Activated CD8-positive, alpha-beta memory T cell treated with anti-CD3 and anti-CD28 coated beads, Interleukin-2, amount 50 U/mL, for 4 hours (primary cell): ENCODE data around the gene PIK3C2G.

Experiments
- DNase-seq: peaks from one replicate; pipeline ENCODE4 v3.0.0-alpha.2; 2020

PIK3C2G gene

DNA sequence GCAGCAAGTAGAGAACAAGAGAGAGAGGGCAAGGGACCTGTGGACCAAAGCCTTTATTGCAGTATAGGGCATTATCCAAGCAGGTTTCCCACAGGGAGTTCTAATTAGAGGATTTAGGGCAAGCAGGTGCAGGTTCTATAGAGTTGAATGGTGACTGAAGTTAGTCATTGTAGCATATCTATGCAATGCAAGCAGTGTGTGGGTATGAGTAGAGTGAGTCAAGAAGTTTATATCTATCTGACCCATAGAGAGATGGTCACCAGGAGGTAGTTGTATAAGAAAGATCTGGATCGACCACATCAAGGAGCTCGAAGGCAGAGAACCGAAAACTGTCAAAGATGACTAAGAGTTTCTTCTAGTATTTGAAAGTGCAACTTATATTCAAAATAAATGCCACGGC, 309.2 kb downstream of the PIK3C2G start:
- no peak for DNase-seq

DNA sequence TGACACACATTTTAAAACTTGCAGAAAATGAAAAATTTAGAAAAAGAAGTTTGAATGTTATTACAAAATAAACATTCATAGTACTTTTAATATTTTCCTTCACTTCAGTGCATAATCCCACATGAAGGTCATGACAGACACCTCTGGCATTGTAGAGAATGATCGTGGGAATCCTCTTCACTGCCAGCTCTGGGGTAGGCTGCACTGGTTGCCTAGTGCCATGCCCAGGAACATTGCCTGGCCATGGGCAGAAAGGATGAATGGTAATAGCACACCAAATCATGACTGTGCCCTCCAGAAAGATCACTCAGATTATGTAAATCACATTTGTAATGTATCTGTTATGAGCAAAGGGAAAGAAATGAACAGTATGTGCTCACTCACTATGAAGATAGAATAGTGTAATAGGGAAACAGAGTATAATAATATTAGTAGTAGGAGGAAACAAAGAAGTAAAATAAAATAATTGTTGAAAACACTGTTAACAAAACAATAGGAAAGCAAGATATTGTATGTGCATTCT, 314.8 kb downstream of the PIK3C2G start:
- DNase-seq, result no peak

DNA sequence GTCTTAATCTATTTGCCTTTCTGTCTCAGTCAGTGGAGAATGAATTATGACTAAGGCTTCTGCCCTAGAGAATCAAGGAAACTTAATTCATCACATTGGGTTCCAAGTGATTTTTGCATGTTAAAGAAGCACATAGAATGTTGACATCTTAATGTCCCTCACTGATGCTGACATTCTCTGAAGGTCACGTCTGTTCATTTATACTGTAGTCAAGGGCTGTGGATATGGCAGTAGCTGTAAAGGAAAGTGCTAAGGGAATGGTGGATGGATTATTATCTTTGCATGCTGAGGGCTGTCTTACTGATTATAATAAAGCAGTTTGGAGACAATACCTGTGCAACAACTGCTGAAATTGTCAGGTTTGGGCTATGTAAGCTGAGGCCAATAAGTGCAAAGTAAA, 315.3 kb downstream of the PIK3C2G start:
- DNase-seq, result no peak

- no peak for DNase-seq
Observed at GRCh38 chr12:18578191-18578590, 316.9 kb downstream of the PIK3C2G start.

- no peak for DNase-seq
Observed at GRCh38 chr12:18580291-18580690, 319.0 kb downstream of the PIK3C2G start.

DNA sequence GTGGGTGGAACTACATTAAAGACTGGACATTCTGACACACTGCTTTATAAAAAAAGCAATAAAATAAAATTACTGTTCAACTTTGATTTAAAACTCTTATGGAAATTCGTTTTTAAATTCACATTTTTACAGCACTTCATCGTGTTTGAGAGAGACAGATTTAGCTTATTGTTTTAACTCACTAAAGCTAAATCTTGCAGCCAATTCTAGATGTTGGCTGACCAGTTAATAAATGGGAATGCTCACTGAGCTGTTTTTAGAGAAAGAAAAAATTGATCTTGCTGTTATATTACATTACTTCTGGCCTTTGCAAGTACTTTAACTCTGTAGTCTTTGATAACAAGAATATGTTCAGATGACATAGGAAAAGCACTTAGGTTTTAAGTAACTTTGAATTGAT, 319.4 kb downstream of the PIK3C2G start:
- DNase-seq, result no peak

DNA sequence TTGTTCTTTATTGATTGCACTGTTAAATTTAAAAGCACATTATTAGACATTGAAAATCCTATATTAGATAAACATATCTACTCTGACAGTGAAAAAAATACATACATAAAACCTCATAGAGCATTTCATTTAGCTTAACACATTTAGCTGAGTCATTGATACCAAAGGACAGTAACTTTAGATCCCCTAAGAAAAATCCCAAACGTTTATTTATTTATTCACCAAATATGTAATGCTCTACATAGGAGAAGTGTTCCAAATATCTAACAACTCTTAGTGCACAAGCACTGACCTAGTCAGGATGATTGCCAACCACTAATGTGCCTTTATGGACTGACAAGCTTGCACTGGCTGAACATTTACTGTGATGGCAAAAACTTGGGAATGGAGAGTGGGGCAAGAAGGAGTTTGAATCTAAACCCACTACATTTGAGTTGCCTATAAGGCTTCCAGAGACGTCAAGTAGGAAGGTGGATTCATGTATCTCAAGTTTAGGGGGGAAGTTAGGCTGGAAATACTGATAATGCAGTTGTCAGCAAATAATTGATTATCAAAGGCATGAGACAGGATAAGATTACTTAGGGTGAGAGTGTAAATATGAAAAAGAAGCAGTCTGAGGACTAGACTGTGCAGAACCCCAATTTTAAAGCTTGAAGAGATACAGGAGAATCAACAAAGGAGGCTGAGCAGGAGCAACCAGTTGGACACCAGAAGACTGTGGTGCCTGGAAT, 320.1 kb downstream of the PIK3C2G start:
- no peak for DNase-seq

DNA sequence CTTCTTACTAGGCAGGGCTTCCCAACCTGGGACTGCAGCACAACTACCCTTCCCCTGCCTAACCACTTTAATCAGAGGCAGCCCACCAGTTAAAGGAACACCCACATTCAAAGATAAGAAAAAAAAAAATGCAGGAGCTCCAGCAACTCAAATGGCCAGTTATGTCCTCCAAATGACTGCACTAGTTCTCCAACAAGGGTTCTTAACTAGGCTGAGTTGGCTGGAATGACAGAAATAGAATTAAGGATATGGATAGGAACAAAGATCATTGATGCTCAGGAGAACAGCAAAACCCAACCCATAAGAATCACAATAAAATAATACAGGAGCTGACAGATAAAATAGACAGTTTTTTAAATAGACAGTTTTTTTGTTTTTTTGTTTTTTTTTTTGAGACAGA, 322.3 kb downstream of the PIK3C2G start:
- no peak for DNase-seq

DNA sequence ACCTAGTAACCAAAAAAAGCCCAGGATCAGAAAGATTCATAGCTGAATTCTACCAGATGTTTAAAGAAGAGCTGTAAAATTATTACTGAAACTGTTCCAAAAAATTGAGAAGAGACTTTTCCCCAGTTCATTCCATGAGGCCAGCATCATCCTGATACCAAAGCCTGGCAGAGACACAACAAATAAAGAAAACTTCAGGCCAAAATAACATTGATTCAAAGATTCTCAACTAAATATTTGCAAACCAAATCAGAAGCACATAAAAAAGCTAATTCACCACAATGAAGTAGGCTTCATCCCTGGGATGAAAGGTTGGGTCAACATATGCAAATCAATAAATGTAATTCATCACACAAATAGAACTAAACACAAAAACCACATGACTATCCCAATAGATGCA, 325.3 kb downstream of the PIK3C2G start:
- no peak for DNase-seq

DNA sequence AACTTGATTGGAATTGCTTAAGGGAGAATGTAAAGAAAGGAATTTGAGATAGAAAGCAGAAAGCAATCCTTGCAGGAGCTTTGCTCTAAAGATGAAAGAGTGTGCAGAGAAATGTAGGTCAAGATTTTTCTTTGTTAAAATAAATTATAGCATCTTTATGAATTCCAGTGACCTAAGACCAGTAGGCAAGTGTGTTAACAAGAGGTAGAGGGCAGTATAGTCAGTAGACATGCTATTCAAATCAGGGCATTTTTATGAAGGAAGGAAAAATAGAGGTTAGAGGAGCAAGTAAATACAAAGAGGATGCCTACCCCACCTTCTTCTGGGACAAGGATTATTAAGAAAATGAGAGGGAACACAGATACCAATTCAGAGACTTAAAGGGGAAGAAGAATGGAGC, 328.0 kb downstream of the PIK3C2G start:
- DNase-seq, result no peak

DNA sequence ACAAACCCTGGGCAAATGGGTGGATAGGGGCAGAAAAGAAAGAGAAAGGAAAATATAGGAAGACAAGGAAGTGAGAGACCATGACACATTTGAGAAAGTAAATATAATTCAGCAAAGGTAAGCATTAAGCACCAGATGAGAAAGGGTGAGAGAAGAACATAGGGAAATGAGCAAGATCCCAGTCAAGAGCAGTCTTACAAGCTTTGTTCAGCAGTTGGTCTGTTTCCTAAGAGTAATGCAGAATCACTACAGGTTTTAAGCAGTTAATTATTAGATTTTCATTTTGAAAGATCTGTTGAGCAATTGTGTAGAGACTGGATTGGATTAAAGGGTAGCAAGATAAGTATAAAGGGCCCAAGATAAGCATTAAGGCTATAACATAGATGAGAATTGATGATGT, 330.2 kb downstream of the PIK3C2G start:
- no peak for DNase-seq

- DNase-seq, result no peak
Observed at GRCh38 chr12:18595412-18595811, 334.1 kb downstream of the PIK3C2G start.

DNA sequence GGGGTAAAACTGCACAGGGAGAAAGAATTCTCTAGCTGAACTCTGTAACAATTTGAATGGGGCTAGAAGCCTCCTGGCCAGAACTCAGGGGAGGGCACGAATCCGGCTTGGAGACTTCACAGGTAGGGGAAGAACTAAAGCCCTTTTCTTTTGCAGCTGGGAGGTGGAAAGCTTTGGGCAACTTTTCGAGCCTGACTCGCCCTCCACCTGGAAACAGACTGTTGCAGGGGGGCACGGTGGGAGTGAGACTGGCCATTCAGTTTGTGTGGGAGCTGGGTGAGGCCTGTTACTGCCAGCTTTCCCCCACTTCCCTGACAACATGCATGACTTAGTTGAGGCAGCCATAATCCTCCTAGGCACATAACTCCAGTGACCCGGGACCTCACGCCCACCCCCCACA, 340.6 kb downstream of the PIK3C2G start:
- no peak for DNase-seq

GRCh38 chr12:18612971-18613370, 351.7 kb downstream of the PIK3C2G start:
- DNase-seq, result no peak

DNA sequence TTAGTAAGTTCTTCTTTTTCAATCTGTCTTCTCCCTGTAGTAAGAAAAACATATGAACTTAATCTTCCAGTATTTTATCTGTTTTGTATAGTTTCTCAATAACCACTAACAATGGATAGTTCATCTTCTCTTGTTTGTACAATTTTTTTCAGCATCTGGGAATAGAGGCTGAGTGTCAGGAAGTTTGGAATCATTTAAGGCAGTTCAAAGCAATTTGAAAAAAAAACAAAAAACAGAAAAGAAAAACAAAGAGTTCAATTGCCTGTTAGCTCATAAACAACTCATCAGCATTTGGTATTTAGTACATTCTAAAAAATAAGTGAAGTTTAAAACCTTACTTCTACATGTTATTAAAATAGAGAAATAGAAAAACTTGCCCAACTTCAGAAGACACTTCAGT, 359.7 kb downstream of the PIK3C2G start:
- no peak for DNase-seq

GRCh38 chr12:18629445-18629844, 368.1 kb downstream of the PIK3C2G start:
- DNase-seq, result no peak

- no peak for DNase-seq
Observed at GRCh38 chr12:18629916-18630315, 368.6 kb downstream of the PIK3C2G start.

- DNase-seq, result no peak
Observed at GRCh38 chr12:18631339-18631738, 370.0 kb downstream of the PIK3C2G start.

- no peak for DNase-seq
Observed at GRCh38 chr12:18632848-18633247, 371.5 kb downstream of the PIK3C2G start.

- DNase-seq, result no peak
Observed at GRCh38 chr12:18634382-18634781, 373.1 kb downstream of the PIK3C2G start.

- DNase-seq, result no peak
Observed at GRCh38 chr12:18640321-18640955, 379.1 kb downstream of the PIK3C2G start.

DNA sequence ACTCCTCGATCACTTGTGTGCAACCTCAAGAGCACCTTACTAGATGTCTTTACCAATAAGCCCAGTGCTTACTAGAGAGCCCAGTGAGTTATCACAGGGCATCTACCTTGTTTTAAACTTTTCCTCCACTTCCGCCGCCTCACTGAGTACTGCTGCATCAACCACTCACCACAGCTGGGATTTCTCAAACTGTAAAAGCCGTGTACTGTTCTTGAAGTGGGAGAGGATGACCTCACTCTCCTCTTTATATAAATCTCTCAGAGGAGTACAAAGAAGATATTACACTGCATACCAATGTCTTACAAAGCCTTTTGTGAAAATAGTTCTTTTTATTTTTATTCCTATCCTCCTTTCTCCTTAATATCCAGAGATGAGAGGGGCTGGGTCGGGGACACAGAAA, 382.4 kb downstream of the PIK3C2G start:
- DNase-seq, result no peak

GRCh38 chr12:18644564-18644963, 383.2 kb downstream of the PIK3C2G start:
- DNase-seq, result no peak

DNA sequence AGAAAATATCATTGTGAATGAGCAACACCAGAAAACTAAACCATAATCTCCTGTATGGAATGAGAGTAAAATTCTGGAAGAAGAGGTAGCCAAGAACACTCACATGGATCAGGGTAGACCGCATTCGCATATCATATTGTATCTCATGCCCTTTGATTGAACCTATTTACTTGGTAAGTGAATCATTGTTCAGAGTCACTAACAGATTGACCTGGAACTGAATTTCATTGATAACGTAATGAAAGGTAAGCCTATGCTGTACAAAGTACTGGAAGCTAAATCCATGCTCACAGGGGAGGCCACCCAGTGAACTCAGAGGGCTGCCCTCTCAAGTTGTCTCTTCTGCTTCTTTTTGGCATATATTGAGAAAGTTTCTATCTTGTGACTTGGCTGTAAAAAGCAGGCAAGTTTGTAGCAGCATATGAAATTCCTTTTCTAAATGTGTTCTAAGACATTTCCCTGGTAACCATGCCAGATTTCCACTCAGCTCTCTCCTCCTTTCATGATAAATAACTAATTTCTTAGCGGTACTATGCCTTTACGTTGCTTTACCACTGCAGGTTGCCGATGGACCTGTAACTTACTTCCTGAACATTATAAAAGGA, 385.1 kb downstream of the PIK3C2G start:
- DNase-seq, result no peak
